Measurements from ENCODE around the gene IGSF21.

The IGSF21 gene

DNA sequence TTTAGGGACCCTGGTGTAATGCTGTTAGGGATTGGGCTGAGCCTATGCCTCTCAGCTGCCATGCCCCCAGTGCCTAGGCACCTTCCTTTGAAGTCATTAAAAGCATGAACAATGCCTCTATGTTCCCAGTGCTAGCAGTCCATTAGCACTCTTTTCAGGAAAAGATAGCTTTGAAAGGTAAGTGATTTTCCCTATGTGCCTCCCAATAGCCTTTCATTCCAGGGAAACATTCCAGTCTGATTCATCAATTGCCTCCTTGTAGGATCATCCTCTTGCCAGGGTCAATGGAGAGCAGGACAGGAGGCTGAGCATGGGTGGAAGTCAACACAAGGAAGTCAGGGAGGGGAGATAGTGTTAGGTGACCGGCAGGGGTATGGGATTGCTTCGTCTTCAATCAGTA lies 8.6 kb upstream of the IGSF21 start:
- DNase-seq: no peak

DNA sequence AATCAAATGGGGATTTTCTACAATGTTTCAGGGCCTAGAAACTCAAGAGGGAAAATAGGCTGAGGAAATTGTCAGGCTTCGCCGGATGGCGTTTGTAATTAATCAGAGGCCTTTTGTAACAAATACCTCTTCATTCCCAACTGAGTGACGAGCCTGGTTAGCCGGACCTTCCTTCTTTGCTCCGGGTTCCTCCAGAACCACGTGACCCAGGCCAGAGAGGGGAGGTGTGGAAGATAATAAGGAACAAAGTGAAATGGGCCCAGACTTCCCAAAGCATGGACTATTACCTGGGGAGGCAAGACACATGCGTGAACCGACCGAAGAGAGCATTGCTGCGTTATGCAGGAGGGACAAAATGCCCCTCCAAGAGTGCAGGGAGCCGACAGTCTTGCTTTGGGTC lies 7.5 kb upstream of the IGSF21 start:
- DNase-seq: no peak

DNA sequence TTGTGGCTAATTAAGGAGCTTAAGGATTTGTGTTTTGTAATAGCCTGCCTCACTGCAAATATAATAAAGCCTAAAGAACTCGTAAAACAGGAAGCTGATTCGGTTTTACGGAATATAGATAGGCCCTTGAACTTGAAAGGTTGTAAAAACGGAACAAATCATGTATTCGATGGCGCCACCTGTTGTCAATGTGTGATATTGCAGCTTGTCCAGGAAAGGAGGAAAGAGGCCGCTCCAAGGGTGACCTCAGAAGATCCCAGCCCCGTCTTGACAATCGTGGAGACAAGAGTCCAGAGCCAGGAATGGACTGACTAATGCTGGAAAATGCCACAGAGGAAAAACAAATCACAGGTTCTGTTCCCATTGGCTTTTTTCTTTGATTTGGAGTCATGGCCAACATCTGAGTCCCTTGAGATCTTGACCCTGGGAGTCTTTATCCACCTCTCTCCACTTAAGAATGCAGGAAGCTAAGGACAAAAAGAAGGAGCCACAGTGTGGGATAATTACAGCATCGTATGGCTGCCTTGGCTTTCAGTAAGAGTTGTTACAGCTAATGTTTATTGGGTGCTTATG lies 7.0 kb upstream of the IGSF21 start:
- peak; percentile 57 to 63 for DNase-seq

DNA sequence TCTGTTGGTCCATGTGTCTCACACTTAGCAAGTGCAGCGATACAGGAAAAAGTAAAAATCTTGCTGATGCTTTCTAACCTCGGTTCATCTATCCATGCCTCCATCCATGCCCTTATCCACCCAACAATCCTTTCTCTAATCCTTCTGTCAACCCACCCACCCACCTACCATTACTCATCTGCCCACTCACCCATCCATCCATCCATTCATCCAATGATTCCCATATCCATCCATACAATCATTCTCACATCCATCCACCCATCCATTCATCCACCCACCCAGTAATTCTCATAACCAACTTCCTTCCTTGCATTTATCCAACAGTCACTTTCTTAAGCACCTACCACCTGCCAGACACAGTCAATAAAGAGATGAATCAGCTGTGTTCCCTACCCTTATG lies 6.1 kb upstream of the IGSF21 start:
- no peak for DNase-seq

DNA sequence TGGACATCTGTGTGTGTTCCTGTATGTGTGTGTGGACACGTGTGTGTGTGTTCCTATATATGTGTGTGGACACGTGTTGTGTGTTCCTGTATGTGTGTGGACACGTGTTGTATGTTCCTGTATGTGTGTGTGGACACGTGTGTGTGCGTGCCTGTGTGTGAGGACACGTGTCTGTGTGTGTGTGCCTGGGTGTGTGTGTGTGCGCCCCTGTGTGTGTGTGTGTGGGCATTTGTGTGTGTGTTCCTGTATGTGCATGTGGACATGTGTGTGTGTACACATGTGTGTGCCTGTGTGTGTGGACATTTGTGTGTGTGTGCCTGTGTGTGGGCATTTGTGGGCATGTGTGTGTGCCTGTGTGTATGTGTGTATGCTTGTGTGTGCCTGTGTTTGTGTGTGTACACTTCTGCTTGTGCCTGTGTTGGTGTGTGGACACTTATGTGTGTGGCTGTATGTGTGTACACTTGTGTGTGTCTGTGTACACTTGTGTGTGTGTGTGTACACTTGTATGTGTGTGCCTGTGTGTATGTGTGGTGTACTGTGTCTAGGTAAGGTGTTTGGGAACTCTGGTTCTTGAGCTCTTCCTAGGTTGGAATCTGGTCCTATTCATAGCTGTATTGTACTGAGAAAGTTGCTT lies 3.7 kb upstream of the IGSF21 start:
- DNase-seq: no peak

DNA sequence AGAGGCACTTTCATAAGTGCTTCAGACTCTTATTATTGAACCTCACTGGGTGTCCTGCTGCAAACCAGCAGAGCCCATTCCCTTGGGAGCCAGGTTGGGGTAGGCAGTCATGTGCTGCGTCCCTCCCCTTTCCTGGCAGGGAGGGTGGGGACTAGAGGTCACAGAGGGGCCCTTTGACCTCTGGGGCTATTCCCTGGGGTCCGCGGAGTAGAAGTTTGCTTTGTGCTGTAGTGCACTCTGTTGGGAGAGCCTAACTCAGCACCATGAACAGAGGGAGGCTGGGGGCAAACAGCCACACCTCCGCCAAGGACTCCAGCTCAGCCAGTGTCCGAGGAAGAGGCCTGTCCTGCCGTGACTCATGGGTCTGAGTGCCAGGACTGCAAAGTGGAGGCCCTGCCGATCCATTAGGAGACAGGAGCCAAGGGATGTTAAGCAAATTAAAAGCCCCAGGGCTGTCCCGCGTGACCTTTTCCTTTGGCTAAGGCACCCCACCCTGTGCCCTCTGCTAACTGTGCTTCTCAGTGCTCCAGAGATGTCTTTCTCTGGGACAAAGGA lies 3.0 kb upstream of the IGSF21 start:
- no peak for DNase-seq

DNA sequence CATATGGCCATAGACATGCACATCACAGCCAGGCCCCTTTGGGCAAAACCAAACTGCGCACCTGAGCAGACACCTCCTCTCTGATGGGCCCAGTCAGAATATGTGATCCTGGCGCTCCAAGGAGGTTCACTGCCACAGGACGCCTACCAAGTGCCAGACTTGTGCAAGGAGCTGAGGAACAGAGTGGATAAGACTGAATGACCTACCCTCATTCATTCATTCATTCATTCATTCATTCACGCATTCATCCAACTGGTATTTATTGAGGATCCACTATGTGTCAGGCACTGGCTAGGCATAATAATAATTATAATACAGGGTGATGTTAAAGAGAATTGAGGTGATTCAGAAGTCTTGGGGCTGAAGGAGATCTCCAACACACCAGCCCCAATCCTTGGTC lies 2.4 kb upstream of the IGSF21 start:
- no peak for DNase-seq

DNA sequence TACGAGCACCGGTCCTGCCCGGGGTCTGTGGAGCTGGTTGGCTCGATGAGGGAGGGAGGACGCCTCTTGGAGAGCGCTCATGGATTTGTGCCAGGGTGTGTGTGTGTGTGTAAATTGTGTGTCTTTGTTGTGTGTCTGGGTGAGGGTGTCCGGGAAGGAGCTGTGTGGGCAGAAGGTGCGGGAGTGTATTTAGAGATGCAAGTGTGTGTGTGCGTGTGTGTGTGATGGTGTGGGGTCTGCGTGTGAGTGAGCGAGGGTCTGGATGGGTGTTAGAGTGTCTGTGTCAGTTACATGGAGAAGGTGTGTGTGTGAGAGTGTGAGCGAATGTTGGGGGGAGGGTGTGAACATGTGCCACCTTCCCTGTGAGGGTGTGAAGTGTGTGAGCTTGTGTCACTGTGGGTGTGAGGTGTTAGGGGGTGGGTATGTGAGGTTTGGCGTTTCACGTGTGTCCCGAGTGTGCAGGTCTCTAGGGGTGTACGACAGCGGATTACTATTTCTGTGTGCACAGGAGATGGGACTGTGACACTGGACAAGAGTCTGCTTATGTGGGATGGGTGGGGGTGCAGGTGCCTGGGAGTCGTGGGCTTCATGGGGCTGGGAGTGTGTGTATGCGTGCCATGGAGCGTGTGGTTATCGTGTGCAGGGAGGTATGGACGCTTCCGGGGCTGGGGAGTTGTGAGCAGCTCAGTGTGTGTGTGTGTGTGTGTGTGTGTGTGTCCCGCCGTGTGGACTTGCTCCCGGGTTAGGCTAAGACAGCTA lies 880 bp downstream of the IGSF21 start:
- DNase-seq: no peak

DNA sequence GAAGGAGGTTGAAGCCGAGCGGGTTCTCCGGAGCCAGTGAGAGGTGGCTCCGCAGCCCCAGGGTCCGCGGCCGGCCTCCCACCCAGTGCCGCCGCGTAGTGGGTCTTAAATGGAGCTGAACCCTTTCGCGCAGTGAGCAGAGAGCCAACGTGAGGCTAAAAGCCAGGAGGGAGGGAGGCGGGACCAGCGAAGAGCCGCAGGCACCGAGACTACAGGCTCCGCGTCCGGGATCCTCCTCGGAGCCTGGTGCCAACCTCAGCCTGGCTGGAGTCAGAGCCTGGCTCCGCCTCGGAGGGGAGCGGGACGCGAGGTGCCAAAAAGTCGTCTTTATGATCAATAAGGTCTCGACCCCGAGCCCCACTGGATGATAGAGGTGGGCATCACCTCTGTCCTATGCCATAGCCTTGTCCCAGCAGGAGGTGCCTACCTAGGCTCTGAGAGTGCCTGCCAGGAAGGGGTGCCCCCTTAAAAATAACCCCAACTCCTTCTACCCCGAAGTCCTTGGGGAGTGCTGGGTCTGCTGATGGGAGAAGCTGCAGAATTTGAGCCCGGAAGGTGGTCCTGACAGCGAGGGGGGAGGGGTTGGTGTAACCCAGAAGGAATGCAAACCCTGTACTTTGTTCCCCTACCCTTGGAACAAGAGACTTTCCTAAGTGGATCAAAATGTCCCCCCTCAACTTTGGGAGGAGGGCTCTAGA lies 1.6 kb downstream of the IGSF21 start:
- no peak for DNase-seq

DNA sequence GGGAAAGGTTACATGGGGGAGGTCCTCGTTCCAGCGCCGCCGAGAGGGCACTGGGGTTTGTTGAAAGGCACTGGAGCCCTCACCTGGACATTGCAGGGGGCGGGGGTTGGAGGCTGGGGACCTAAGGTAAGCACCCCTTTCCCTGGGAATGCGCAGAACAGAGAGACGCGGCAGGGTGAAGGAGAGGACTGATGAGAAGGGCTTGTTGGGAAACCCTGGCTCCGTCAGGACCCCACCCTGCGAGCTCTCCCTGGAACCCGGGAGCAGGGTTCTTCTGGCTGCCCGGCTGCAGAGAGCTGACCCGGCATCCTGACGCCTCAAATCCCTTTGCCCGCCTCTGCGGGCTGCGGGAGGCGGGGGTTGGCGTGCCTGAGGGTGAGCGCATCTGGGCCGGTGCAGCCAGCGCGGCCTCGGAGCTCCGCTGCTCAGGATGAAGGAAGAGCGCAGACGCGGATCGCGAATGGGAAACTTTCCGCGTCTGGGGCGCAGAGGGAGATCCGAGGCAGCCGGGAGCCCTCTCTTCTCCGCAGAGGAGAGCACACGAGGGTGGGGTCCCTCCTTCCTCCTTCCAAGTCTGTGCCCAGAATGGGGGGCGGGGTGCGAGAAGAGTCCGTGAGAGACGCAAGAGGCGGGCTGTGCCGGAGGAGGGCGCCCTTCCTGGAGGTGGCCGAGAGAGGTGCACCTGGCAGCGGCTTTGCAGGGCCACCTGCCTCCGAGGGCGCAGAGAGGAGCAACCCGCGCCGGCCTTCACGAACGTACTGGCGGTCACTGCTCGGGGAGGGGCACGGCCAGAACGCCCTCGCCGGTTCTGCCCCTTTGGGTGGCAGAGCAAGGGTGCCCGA lies 2.4 kb downstream of the IGSF21 start:
- peak in 1 of 2 donors; percentile 38 for DNase-seq

DNA sequence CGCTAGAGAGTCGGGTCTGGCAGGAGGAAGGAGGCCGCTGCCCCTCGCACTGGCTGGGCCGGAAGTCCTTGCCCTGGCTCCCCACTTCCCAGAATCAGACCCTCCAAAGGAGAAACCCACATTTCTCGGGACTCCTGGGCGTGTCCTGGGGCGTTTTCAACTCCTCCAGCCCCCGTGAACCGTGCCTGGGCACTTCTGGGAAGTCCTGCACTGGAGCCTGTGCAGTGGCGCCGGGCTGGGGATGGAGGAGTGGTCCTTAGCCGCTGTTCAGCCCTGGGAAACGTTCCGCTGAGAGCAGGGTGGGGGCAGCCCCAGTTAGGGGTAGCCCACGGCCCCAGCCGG lies 3.0 kb downstream of the IGSF21 start:
- DNase-seq: no peak

DNA sequence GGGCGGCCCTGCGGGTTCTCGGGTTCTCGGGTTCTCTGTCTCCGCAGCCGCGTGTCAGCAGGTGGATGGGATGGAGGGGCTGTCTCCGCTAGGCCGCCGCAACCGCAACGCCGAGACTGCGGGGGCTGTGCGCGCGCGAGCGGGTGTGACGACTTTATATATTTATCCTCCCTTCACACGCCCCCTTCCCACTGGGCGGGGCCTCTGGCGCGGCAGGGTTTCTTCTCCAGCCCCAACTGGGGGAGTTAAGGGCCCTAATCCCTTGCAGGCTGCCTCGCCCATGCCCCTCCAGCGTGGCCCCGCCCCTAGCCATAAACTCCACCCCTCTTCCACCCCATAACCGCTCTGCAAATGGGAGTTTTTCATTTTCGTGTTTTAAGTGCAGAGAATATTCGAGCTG lies 3.4 kb downstream of the IGSF21 start:
- DNase-seq: peak in 1 of 2 donors; percentile 38

DNA sequence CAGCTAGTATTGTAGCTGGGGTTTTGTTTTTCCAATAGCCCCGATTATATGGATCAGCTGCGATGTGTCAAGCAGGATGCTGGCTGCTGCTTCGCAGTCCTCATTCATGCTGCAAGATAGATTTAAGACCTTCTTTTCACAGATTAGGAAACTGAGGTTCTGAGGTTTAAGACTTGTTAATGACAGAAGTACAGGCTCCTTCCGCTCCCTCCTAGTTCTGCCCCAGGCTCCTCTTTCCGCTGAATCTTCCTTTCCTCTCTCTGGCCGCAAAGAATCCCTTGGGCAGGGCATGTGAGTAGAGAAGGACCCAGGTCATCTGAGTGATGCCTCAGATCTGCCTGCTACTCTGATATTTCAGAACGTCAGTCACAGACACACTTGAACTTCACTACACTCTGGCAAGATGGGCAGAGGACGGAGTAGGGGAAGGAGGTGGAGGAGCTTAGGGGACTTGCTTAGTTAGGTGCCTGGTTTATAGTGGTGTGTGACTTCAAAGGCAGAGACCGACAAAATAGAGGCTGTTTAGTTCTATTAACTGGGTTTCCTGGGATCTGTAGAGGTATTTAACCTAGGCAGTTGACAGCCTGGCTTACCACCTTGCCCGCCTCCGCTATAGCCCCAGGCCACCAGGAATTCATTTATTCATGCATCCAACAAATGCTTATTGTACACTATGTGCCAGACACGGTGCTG lies 4.2 kb downstream of the IGSF21 start:
- no peak for DNase-seq

DNA sequence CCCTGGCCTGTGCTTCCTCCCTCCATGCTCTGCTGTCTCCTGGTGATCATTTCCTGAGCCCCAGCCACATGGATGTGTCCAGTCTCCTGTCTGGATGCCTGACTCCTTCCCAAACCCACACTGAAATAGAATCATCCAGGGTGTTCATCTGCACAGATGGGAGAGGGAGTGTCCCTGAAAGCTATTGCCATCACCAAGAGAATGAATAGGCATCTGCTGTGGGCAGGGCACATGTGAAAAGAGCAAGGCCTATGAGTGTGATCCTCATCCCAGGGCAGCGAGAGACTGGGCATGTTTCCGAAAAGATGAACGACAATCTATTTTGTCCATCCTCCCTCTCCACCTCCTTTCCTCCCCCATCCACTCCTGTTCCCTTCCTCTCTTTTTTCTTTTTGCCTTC lies 5.0 kb downstream of the IGSF21 start:
- no peak for DNase-seq

DNA sequence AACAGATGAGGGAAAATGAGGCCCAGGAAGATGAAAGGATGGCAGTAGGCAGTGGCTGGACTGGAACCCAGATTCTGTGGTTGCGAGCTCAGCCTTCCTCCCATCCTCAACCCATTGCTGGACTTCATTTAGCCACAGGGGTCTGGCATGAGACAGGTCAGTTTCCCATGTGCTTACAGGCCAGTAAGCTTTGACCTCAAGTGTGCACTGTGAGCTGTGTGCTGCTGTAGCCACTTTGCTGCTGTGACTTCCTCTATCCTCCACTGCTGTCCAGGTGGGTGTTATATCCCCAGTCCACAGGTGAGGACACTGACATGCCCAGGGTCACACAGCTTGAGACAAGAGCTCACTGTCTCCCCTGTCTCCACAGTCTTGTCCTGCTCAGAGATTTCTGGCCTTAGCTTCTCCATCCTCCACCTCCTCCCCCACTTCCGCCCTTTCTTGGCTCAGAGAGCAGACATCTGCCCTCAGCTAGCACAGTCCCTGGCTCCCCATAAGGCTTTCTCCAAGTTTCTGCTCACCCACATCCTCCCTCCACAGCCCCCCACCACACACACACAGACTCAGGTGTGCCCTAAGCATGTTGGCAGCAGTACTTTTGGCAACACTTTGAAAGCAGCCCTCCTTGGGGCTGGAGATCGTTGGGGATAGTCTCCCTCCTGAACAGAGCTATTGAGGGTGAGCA lies 7.3 kb downstream of the IGSF21 start:
- DNase-seq: no peak

DNA sequence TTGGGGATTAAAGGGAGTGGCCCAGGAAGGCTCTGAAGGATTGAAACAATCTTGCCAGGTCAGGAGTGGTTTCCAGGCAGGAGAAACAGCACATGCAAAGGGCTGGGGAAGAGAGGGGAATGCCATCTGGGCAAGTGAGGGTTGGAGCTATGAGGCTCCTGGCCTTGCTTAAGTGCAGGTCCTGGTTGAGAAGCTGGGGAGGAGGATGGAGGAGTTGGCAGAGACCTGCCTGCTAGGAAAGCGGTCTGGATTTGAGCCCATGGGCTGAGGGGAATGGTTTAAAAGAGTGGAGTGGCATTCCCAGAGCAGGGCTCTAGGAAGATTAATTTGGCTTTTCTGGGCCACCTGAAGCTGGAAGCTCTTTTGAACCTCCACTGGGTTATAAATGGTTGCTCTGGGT lies 9.2 kb downstream of the IGSF21 start:
- no peak for DNase-seq

DNA sequence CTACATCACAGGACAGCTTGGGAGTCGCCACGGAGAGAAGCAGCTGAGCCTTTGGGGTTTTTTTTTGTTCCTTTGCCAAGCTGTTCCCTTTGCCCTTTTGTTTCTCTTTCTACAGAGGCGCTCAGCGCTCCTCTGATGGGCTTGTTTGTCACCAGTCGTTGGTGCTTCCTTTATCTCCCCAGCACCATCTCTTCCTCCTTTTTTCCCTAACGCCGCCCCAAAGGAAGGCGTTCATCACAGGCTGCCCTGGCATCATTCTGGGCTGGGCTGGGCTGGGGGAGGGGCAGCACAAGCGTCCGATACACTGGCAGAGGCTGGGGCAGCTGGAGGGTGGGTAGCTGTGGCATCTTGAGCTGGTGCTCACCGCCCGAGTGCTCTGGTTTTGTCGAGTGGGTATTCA lies 10.5 kb downstream of the IGSF21 start:
- no peak for DNase-seq

DNA sequence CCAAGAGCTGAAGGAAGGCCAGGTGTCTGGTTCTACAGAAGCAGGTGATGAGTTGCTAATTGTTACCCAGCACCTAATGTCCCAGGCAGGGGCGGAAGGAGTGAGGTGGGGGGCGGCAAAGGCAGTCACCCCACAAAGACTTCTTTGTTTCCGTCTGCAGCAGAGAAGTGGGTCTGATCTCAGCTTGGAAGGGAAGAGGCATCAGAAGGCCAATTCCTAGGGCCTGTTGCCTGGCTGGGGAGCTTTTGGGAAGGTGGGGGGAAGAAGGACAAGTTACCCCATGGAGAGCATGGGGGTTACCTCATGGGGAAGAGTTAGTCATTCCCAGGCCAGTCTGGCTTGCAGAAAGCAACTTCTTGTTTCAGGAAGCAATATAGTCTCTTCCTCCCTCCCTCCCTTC lies 10.9 kb downstream of the IGSF21 start:
- no peak for DNase-seq

DNA sequence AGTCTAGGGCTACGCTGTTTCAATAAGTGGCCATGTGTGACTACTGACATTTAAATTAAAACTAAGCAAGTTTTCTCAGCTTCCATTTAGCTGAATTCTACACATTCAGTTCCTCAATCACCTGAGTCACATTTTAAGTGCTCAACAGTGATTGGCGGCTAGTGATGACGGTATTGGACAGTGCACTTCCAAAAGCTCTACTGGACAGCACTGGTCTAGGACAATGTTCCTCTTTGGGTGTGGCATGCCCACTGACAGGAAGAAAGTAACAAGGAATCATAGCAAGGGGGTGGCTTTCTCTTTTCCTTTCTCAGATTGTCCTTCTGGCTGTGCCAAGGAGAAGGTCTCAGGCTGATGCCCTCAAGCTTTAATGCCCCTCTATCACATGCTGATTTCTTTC lies 11.7 kb downstream of the IGSF21 start:
- DNase-seq: no peak

DNA sequence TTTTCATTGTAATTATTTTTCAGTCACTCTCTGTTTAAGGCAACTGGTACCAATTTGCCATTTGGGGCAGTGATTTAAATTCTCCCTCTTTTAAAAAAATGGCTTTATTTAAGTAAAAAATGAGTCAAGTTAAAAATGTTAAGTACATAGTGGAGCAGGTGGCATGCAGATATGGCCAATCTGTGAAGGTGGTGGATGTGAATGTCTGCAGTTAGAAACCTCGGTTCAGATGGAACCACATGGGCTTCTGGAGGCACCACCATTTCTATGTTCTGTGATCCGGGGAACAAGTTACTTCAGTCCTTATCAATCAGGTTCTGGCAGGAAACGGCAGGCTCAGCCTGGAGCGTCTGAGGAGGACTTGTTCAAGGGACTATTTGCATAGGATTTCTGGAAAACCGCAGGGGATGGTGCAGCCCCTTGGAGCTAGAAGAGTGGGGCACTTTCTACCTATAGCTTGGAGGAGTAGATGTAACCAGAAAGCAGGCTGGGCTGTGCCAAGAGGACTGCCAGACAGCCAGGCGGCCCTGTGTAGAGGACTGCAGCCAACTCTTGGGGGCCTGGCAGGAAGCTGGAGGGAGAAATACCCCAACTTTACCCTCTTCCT lies 12.3 kb downstream of the IGSF21 start:
- DNase-seq: no peak

DNA sequence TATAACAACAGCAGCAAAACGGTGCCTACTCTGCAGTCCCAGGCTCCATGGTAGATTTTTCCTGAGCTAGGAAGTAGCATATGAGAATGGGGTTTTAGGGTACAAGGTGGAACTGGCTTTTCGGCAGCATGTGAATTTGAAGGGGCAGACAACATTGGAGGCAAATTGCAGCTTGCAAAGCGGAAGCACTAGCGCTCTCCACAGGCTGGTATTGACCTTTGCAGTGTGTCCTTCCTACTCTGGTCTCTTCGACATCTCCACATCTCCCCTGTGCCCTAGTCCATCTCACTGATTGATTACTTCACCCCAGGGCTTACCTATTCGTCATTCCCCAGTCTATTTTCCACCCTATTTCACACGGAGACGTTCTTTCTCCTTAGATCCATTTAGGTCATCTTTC lies 13.0 kb downstream of the IGSF21 start:
- no peak for DNase-seq
